Measurements from ENCODE around the gene ARL4C.

The ARL4C gene

DNA sequence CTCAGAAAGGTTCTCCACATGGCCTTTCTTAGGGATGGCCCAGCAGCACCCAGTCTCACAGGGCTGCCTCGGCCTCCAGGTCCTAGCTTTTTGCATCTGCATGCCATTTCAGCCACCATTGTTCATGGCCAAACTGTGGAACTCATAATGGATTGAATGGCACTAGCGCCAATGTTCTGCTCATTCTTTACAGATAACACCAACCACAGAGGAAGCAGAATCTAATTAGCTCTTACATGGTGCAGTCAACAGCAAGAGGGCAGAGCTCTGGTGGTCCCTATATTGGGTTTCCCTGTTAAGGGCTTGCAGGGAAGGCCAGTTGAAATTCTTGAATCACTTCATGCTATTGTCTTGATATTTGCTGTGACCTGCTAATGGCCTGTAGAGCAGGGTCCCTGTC, 45.6 kb downstream of the ARL4C start:
- H3K4me3 ChIP-seq (ENCODE audit: low read depth, low read length) = no peak overlapping the region
- DNase-seq (ENCODE audit: low read depth, low spot score) = no peak
- in situ Hi-C loops (cut with HindIII; ENCODE audit: low sequenced_read_pairs) = no loop called here
- TF ChIP-seq, protein P1, sequence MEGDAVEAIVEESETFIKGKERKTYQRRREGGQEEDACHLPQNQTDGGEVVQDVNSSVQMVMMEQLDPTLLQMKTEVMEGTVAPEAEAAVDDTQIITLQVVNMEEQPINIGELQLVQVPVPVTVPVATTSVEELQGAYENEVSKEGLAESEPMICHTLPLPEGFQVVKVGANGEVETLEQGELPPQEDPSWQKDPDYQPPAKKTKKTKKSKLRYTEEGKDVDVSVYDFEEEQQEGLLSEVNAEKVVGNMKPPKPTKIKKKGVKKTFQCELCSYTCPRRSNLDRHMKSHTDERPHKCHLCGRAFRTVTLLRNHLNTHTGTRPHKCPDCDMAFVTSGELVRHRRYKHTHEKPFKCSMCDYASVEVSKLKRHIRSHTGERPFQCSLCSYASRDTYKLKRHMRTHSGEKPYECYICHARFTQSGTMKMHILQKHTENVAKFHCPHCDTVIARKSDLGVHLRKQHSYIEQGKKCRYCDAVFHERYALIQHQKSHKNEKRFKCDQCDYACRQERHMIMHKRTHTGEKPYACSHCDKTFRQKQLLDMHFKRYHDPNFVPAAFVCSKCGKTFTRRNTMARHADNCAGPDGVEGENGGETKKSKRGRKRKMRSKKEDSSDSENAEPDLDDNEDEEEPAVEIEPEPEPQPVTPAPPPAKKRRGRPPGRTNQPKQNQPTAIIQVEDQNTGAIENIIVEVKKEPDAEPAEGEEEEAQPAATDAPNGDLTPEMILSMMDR (IDR thresholded peaks at IDR 0.05; ENCODE audit: low read depth, low read length) = no peak

DNA sequence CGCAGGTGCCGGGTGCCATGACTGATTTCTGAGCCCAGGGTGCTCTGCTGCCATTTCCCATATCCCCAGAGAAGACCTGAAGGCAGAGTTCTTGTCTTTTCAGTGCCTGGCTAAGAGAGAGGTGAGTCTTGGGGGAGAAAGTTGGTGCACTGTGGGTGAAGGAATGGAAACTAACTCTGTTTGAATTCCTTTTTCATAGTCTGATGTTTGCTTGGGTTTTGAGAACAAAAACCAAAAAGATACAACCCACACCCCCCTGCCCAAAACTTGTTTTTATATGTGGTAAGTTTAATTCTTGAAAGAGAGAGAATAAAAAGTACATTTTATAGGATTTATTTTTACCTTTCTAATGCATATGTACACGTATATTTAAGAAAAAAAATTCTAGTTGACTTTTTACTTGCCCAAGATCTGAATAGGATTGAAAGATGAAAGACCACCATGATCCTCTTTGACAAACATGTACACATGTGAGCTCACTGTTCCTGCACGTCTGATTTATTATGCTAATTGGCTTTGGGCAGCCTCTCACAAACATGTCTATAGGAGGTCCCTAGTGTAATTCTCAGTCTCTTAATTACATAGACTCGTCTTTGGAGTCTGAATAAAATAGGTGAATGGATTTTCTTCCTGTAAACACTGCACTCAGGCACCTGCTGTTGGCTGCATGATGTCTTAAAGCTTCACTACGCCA, 46.3 kb downstream of the ARL4C start:
- no peak for DNase-seq (ENCODE audit: low read depth, low spot score)
- in situ Hi-C loops (cut with HindIII; ENCODE audit: low sequenced_read_pairs) = no loop called here
- H3K4me3 ChIP-seq (ENCODE audit: low read depth, low read length) = no peak overlapping the region
- TF ChIP-seq, protein P1 (IDR thresholded peaks at IDR 0.05; ENCODE audit: low read depth, low read length) = no peak

DNA sequence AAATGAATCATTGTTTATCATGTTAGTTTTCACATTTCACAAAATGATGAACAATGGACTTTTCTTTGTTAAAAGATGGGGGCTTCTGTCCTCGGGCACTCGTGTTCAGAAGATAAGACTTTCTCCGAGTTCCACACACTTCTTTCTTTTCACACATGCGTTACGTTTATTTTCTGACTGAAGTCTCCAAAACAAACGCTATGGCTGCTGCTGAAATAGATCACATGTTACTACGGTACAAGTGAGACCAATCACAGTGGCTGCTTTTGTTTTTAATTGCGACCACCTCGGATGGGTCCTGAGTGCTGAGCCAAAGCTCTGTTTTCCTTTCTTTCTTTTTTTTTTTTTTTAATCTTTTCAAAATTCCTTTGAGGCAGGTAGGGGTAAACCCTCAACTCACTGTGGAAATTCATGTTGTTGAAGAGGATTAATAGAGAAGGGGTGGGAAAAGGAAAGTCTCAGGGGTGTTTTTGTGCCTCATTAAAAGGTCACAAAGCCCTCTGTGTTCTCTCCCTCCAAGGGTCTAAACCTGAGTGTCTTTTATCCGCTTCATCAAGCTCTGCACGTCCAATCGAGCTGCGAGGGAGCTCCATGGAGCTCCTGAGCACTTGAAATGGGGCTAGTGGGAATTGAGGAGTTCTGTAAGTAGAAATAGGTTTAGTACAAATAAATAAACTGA, 48.2 kb downstream of the ARL4C start:
- no peak overlapping the region for H3K4me3 ChIP-seq (ENCODE audit: low read depth, low read length)
- no peak for DNase-seq (ENCODE audit: low read depth, low spot score)
- TF ChIP-seq, protein P1 (IDR thresholded peaks at IDR 0.05; ENCODE audit: low read depth, low read length) = no peak
- in situ Hi-C loops (cut with HindIII; ENCODE audit: low sequenced_read_pairs) = no loop called here

DNA sequence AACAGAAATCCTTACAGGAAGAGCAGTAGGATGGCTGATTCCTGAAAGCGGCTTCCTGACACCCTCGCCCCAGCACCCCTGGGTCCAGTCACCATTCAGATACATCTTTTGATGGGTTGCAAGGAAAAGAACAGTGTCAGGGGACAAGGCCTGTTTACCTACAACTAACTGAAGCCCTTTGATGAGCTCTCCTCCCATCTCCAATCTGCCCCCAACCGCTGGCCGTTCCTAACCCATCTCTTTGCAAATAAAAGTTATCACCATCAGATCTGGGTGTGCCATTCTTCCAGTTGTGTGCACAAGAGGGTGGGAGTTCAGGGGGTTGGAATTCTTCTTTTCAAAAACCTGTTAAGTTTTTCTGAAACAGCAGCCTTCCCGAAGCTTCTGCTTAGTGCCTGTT, 48.9 kb downstream of the ARL4C start:
- DNase-seq (ENCODE audit: low read depth, low spot score) = no peak
- no peak overlapping the region for H3K4me3 ChIP-seq (ENCODE audit: low read depth, low read length)
- TF ChIP-seq, protein P1 (IDR thresholded peaks at IDR 0.05; ENCODE audit: low read depth, low read length) = no peak
- in situ Hi-C loops (cut with HindIII; ENCODE audit: low sequenced_read_pairs) = no loop called here

DNA sequence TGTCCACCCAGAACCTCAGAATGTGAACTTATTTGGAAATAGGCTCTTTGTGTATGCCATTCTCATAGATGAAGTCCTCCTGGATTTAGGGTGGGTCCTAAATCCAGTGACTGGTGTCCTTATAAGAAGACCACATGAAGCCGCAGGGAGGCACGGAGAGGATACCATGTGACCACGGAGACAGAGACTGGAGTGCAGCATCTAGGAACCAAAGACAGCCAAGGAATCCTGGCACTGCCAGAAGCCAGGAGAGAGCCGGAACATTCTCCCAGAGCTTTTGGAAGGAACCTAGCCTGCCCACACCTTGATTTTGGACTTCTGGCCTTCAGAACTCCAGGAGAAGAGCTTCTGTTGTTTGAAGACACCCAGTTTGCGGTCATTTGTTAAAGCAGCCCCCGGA, 49.7 kb downstream of the ARL4C start:
- TF ChIP-seq, protein P1 (IDR thresholded peaks at IDR 0.05; ENCODE audit: low read depth, low read length) = no peak
- DNase-seq (ENCODE audit: low read depth, low spot score) = no peak
- H3K4me3 ChIP-seq (ENCODE audit: low read depth, low read length) = no peak overlapping the region
- in situ Hi-C loops (cut with HindIII; ENCODE audit: low sequenced_read_pairs) = no loop called here

DNA sequence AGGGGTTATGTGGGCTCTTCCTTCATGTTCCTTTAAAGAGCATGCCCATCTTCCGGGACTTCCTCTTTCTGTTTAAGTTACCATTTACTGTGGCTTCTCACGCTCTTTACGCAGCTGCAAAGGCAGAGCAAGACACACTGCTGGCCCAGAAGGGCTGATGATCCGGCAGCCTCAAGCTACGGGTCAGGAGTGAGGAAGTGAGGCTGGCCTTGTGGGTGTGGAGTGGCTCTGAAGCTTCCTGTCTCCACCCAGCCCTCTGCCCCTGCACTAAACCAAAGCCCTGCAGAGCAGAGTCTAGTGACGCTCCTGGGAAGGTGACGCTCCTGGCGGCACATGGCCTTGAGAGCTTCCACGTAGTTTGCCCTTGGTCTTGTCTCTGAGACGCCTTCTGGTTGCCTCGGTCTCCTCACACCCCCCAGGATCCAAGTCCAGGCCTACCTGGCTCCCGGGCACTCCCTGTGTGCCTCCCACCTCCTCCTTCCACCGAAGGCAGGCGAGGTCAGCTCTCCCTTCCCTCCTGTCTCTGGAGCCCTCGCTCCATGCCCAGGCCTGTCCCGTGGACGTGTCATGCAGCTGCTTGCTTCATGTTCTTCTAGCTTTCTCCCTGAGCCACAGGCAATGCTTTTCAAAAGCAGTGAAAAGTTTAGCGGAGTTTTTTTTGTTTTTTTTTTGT, 50.3 kb downstream of the ARL4C start:
- no peak for DNase-seq (ENCODE audit: low read depth, low spot score)
- in situ Hi-C loops (cut with HindIII; ENCODE audit: low sequenced_read_pairs) = no loop called here
- TF ChIP-seq, protein P1 (IDR thresholded peaks at IDR 0.05; ENCODE audit: low read depth, low read length) = no peak
- H3K4me3 ChIP-seq (ENCODE audit: low read depth, low read length) = no peak overlapping the region
